H9 (cell line): Measurements from ENCODE around the gene KIF19. TPM values are rescaled to one million over a fixed set of nuclear protein-coding genes. Genes with fewer than 3 reads are reported as not detected.

Experiments used
- DNase-seq: peaks from one replicate; pipeline ENCODE4 v3.0.0-alpha.2; 2017
- H2AFZ ChIP-seq: one replicate; pipeline ENCODE4 v1.6.1; 2013; ENCODE audit warnings: mild to moderate bottlenecking, low read length, control low read depth, moderate library complexity
- H2AK5ac ChIP-seq: 2 replicates; pipeline ENCODE4 v1.6.1; 2013; ENCODE audit warnings: low read length, control low read depth, mixed read lengths; ENCODE audit not compliant: insufficient read length
- H2BK120ac ChIP-seq: one replicate; pipeline ENCODE4 v1.6.1; 2013; ENCODE audit warnings: low read depth, mild to moderate bottlenecking, low read length, control low read depth, inconsistent platforms; ENCODE audit not compliant: poor library complexity, severe bottlenecking
- H2BK12ac ChIP-seq: 2 replicates; pipeline ENCODE4 v1.6.1; 2013; ENCODE audit warnings: low read length, control low read depth, mixed read lengths, low read depth; ENCODE audit not compliant: insufficient read length
- H2BK15ac ChIP-seq: 2 replicates; pipeline ENCODE4 v1.6.1; 2013; ENCODE audit warnings: low read depth, low read length, control low read depth
- H2BK20ac ChIP-seq: one replicate; pipeline ENCODE4 v1.6.1; 2013; ENCODE audit warnings: low read depth, mild to moderate bottlenecking, low read length, control low read depth, inconsistent platforms; ENCODE audit not compliant: poor library complexity, severe bottlenecking
- H2BK5ac ChIP-seq: 2 replicates; pipeline ENCODE4 v1.6.1; 2013; ENCODE audit warnings: low read length, control low read depth, mixed read lengths; ENCODE audit not compliant: insufficient read length
- H3K14ac ChIP-seq: 2 replicates; pipeline ENCODE4 v1.6.1; 2013; ENCODE audit warnings: low read length, control low read depth; ENCODE audit not compliant: insufficient read depth
- H3K18ac ChIP-seq: 2 replicates; pipeline ENCODE4 v1.6.1; 2013; ENCODE audit warnings: low read depth, mild to moderate bottlenecking, mixed read lengths, low read length, control low read depth; ENCODE audit not compliant: insufficient read length
- H3K23ac ChIP-seq: 2 replicates; pipeline ENCODE4 v1.6.1; 2013; ENCODE audit warnings: low read length, control low read depth, mixed read lengths, low read depth; ENCODE audit not compliant: insufficient read length
- H3K23me2 ChIP-seq: 2 replicates; pipeline ENCODE4 v1.6.1; 2013; ENCODE audit warnings: low read depth, mild to moderate bottlenecking, mixed read lengths, low read length, control low read depth; ENCODE audit not compliant: insufficient read length, poor library complexity, severe bottlenecking
- H3K27ac ChIP-seq: 2 replicates; pipeline ENCODE4 v1.5.1; 2013; ENCODE audit warnings: low read length, control low read depth, mixed read lengths, low read depth; ENCODE audit not compliant: insufficient read length
- H3K27me3 ChIP-seq: 2 replicates; pipeline ENCODE4 v1.6.1; 2013; ENCODE audit warnings: low read length, control low read depth, inconsistent platforms; ENCODE audit not compliant: insufficient read depth
- H3K4ac ChIP-seq: 2 replicates; pipeline ENCODE4 v1.6.1; 2013; ENCODE audit warnings: low read depth, mild to moderate bottlenecking, control low read depth, inconsistent platforms, low read length, moderate library complexity
- H3K4me1 ChIP-seq: 2 replicates; pipeline ENCODE4 v1.6.1; 2013; ENCODE audit warnings: low read length, control low read depth, inconsistent platforms; ENCODE audit not compliant: insufficient read depth
- H3K4me2 ChIP-seq: 2 replicates; pipeline ENCODE4 v1.6.1; 2013; ENCODE audit warnings: low read length, control low read depth, mixed read lengths; ENCODE audit not compliant: insufficient read length, insufficient read depth
- H3K56ac ChIP-seq: 2 replicates; pipeline ENCODE4 v1.6.1; 2013; ENCODE audit warnings: low read depth, mild to moderate bottlenecking, mixed read lengths, low read length, control low read depth; ENCODE audit not compliant: insufficient read length
- H3K79me1 ChIP-seq: 2 replicates; pipeline ENCODE4 v1.6.1; 2013; ENCODE audit warnings: low read depth, mild to moderate bottlenecking, moderate library complexity, low read length, control low read depth, inconsistent platforms; ENCODE audit not compliant: insufficient read depth, poor library complexity, severe bottlenecking
- H3K79me2 ChIP-seq: 2 replicates; pipeline ENCODE4 v1.6.1; 2013; ENCODE audit warnings: low read length, control low read depth, inconsistent platforms; ENCODE audit not compliant: insufficient read depth
- H3K9ac ChIP-seq: 2 replicates; pipeline ENCODE4 v1.6.1; 2013; ENCODE audit warnings: low read length, control low read depth, mixed read lengths; ENCODE audit not compliant: insufficient read length; ENCODE audit errors: extremely low read depth
- H3K9me3 ChIP-seq: one replicate; pipeline ENCODE4 v1.6.1; 2013; ENCODE audit warnings: low read depth, low read length, inconsistent platforms; ENCODE audit not compliant: control insufficient read depth
- H3T11ph ChIP-seq: one replicate; pipeline ENCODE4 v1.6.1; 2013; ENCODE audit warnings: mild to moderate bottlenecking, low read length, control low read depth, inconsistent platforms
- H4K20me1 ChIP-seq: one replicate; pipeline ENCODE4 v1.6.1; 2013; ENCODE audit not compliant: control insufficient read depth, insufficient read length, insufficient read depth
- H4K5ac ChIP-seq: 2 replicates; pipeline ENCODE4 v1.6.1; 2013; ENCODE audit warnings: low read depth, mild to moderate bottlenecking, mixed read lengths, low read length, control low read depth; ENCODE audit not compliant: insufficient read length
- H4K8ac ChIP-seq: replicated peaks from 2 replicates; pipeline ENCODE4 v1.6.1; 2013; ENCODE audit warnings: low read length, control low read depth, mixed read lengths, low read depth; ENCODE audit not compliant: insufficient read length
- H4K91ac ChIP-seq: 2 replicates; pipeline ENCODE4 v1.6.1; 2013; ENCODE audit warnings: low read depth, mild to moderate bottlenecking, moderate library complexity, mixed read lengths, low read length, control low read depth; ENCODE audit not compliant: insufficient read length
- H3K27ac Mint-ChIP-seq, 3 experiments: 2 replicates in 2 of 3; 3 replicates in 1 of 3; pipeline ENCODE4 v1.8.0; 2020 to 2021; ENCODE audit warnings: mixed read lengths in 3 of 3, mild to moderate bottlenecking in 1 of 3, moderate library complexity in 1 of 3
- H3K27me3 Mint-ChIP-seq: 2 replicates; pipeline ENCODE4 v1.8.0; 2021; ENCODE audit warnings: low read depth, mild to moderate bottlenecking, moderate library complexity, mixed read lengths
- H3K36me3 Mint-ChIP-seq, 3 experiments: 2 replicates in 2 of 3; 3 replicates in 1 of 3; pipeline ENCODE4 v1.8.0; 2020 to 2021; ENCODE audit warnings: low read depth in 3 of 3, mixed read lengths in 3 of 3; ENCODE audit not compliant: insufficient read depth in 1 of 3
- H3K4me1 Mint-ChIP-seq, 2 experiments: 2 replicates each; pipeline ENCODE4 v1.8.0; 2020; ENCODE audit warnings: mixed read lengths in 2 of 2
- H3K4me3 Mint-ChIP-seq, 2 experiments: 2 replicates in 1 of 2; 3 replicates in 1 of 2; pipeline ENCODE4 v1.8.0; 2020 to 2021; ENCODE audit warnings: mild to moderate bottlenecking in 2 of 2, mixed read lengths in 2 of 2, moderate library complexity in 1 of 2
- H3K9me3 Mint-ChIP-seq, 2 experiments: 2 replicates in 1 of 2; 3 replicates in 1 of 2; pipeline ENCODE4 v1.8.0; 2020; ENCODE audit warnings: mild to moderate bottlenecking in 2 of 2, mixed read lengths in 2 of 2, moderate library complexity in 1 of 2
- CTCF ChIP-seq: fragments of 200-600 bp; sonication (generic); conservative IDR thresholded peaks from 3 replicates; pipeline ENCODE4 v1.8.0; 2021; ENCODE audit warnings: antibody characterized with exemption, mild to moderate bottlenecking
- WGBS: extraction: QIAGEN DNeasy Blood & Tissue Kit; methylation state at CpG from one replicate; pipeline ENCODE4 v1.1.7; 2013; ENCODE audit warnings: missing lambda C conversion rate, low lambda C conversion rate, mixed read lengths; ENCODE audit not compliant: insufficient read length; ENCODE audit errors: extremely low coverage; 5-methylcytosine and 5-hydroxymethylcytosine counted together
- total RNA-seq: library from RNA; stranded (reverse); gene quantifications from 2 replicates; pipeline ENCODE4 v1.2.1, GENCODE V29; 2021

KIF19 gene
- total RNA-seq, 1 experiment from 2014 or later = 0.13 TPM

DNA sequence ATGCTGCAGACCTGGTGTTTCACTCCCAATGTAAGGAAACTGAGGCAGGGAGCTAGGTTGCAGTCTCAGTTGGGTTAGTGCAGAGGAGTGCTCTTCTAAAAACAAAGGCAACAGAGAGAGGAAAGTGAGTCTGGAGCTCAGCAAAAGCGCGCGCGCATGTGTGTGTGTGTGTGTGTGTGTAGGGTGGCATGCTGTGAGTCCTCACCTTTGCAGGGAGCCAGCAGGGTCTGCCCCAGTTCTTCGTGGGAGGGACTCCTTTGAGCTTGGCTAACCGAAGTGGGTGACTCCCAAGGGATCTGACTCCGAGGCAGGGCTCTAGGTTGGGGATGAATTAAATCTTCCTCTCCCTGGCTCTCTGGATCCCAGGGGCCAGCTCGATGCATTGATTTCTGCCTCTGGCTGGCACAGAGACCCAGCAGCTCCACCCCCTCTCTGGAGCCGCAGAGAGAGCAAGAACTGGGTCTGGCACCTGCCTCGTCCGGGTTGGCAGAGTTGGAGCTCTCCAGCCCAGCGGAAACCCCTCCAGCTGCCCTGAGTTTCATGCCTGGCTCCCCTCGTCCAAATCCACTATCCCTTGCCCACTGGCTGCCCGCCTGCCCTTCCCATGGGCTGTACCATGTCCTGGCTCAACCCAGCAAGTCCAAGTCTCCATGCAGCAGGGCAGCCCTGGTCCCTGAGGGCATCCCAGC is 36.9 kb downstream of the KIF19 start:
- TF ChIP-seq CTCF = no peak
- Mint-ChIP-seq H3K9me3 (no peaks in the 10 kb centered on the region; a peak in 1 of 5 replicates), H3K4me3 (peak overlapping the region in 1 of 2 experiments; percentile 81; a peak in 2 of 5 replicates), H3K27ac (peak overlapping the region in 1 of 3 experiments; percentile 87; a peak in 1 of 7 replicates), H3K4me1 (peaks cover 13 to 34% of the 10 kb centered on the region in 2 experiments), H3K27me3 (peaks cover 59% of the 10 kb centered on the region), H3K36me3 (peaks cover 0 to 7% (median 5%) of the 10 kb centered on the region in 3 experiments; a peak in 4 of 7 replicates)
- no peak overlapping the region for H3K9ac ChIP-seq
- H3T11ph ChIP-seq = no peak overlapping the region
- H3K23ac ChIP-seq = no peak overlapping the region
- peaks cover 2% of the 10 kb centered on the region; the same call in 1 of the 2 replicates for H3K4me1 ChIP-seq
- H2AK5ac ChIP-seq = no peak overlapping the region
- no peak overlapping the region for H3K14ac ChIP-seq
- no CpG with 5 or more reads among the region's 14 CpGs for WGBS
- no peak overlapping the region for H4K91ac ChIP-seq
- H3K9me3 ChIP-seq = no peaks in the 10 kb centered on the region
- no peak overlapping the region for H3K4me2 ChIP-seq
- H2AFZ ChIP-seq = no peak overlapping the region
- DNase-seq = no peak
- H2BK12ac ChIP-seq = no peak overlapping the region
- H3K18ac ChIP-seq = no peak overlapping the region
- no peaks in the 10 kb centered on the region for H3K27me3 ChIP-seq
- H3K79me1 ChIP-seq = no peaks in the 10 kb centered on the region
- no peak overlapping the region for H3K56ac ChIP-seq
- H2BK15ac ChIP-seq = no peak overlapping the region
- H4K8ac ChIP-seq = no peak overlapping the region
- H2BK120ac ChIP-seq = no peak overlapping the region
- H2BK20ac ChIP-seq = no peak overlapping the region
- H4K5ac ChIP-seq = no peak overlapping the region
- peaks cover 3% of the 10 kb centered on the region for H3K23me2 ChIP-seq
- H3K79me2 ChIP-seq = no peaks in the 10 kb centered on the region
- H4K20me1 ChIP-seq = no peaks in the 10 kb centered on the region
- H3K4ac ChIP-seq = no peak overlapping the region
- H3K27ac ChIP-seq = no peak overlapping the region
- H2BK5ac ChIP-seq = no peak overlapping the region
